ENCODE measurements around the gene TUBGCP3.

DNA sequence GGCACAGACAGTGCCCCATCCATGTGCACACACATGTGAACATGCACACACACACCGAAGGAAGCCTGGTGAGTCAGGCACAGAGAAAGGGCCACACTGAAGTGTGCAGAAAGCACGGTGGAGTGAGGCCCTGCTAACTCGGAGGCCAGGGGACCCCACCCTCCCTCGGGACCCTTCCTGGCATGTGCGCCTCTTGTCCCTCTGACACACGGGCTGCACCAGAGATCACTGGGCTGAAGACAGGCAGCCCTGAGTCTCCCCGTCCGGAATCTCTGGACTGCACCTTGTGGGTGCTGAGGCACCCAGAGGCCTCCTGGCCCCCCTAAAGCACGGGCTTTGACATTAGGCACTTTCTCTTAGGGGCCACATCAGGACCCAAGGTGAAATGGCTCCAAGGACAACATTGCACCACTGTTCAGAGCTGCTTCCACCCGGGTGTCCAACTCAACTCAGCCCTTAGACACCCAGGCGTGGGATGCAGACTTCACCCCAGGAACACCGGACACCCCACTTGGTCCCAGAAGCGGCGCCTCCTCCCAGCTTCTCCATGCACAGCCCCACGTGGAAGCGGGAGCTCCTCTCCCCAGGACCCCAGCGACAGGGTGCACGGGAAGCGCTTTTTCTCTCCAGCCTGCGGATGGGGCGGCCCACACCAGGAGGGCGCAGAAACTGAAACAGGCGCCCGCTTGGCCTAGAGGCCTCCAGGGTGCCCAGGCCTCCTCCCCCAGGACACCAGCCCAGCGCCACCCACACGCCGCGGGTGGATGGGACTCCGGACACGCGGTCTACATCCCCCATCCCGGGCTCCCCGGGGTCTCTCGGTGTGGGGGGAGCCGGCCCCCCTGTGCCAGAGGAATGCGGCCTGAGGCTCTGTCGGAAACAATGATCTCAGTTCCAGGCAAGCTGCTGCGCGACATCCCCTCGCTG is 121.6 kb downstream of the TUBGCP3 start:
- no peak for TF ChIP-seq CTCF (IDR thresholded peaks at IDR 0.05)
- TF ChIP-seq POLR2A (IDR thresholded peaks at IDR 0.05): no peak
